Smooth muscle cell (in vitro differentiated cells): ENCODE data around the gene A1CF. TPM values are rescaled to one million over a fixed set of nuclear protein-coding genes. Genes with fewer than 3 reads are reported as not detected.

Source experiments
- DNase-seq: peaks from one replicate; lab custom pipeline; 2025; ENCODE audit not compliant: unreplicated experiment; lab: John Stamatoyannopoulos, UW
- H2AFZ ChIP-seq: fragments of 200-600 bp; sonication (generic); 2 replicates; pipeline ENCODE4 v1.6.0; 2016; ENCODE audit warnings: antibody characterized with exemption, low read depth, mild to moderate bottlenecking
- H3F3A ChIP-seq: fragments of 200-600 bp; sonication (generic); 2 replicates; pipeline ENCODE4 v1.6.0; 2017; ENCODE audit warnings: antibody characterized with exemption, low read depth
- H3K27ac ChIP-seq: fragments of 200-600 bp; sonication (generic); 2 replicates; pipeline ENCODE4 v1.5.1; 2016; ENCODE audit warnings: low read depth, mild to moderate bottlenecking
- H3K27me3 ChIP-seq: fragments of 200-600 bp; sonication (generic); 2 replicates; pipeline ENCODE4 v1.6.1; 2016; ENCODE audit warnings: low read depth, mild to moderate bottlenecking
- H3K36me3 ChIP-seq: fragments of 200-600 bp; sonication (generic); 2 replicates; pipeline ENCODE4 v1.5.1; 2016; ENCODE audit warnings: low read depth
- H3K4me1 ChIP-seq: fragments of 200-600 bp; sonication (generic); 2 replicates; pipeline ENCODE4 v1.5.1; 2016; ENCODE audit warnings: low read depth
- H3K4me2 ChIP-seq: fragments of 200-600 bp; sonication (generic); 2 replicates; pipeline ENCODE4 v1.6.0; 2016; ENCODE audit warnings: mild to moderate bottlenecking
- H3K4me3 ChIP-seq: fragments of 200-600 bp; sonication (generic); 2 replicates; pipeline ENCODE4 v1.5.1; 2016; ENCODE audit warnings: mild to moderate bottlenecking
- H3K79me2 ChIP-seq: fragments of 200-600 bp; sonication (generic); 2 replicates; pipeline ENCODE4 v1.6.0; 2016; ENCODE audit warnings: low read depth, mild to moderate bottlenecking
- H3K9ac ChIP-seq: fragments of 200-600 bp; sonication (generic); 2 replicates; pipeline ENCODE4 v1.6.0; 2016; ENCODE audit warnings: low read depth
- H3K9me3 ChIP-seq: fragments of 200-600 bp; sonication (generic); replicated peaks from 2 replicates; pipeline ENCODE4 v1.5.1; 2016; ENCODE audit warnings: low read depth
- H4K20me1 ChIP-seq: fragments of 200-600 bp; sonication (generic); 2 replicates; pipeline ENCODE4 v1.6.0; 2016; ENCODE audit warnings: low read depth
- CTCF ChIP-seq: fragments of 200-600 bp; sonication (generic); IDR thresholded peaks from 2 replicates; pipeline ENCODE4 v1.5.1; 2017; ENCODE audit warnings: borderline replicate concordance, mild to moderate bottlenecking, antibody characterized with exemption; ENCODE audit not compliant: insufficient read depth, poor library complexity, severe bottlenecking
- WGBS: methylation state at CpG from one replicate; pipeline ENCODE4 v1.1.7; 2016; ENCODE audit warnings: low lambda C conversion rate; 5-methylcytosine and 5-hydroxymethylcytosine counted together
- polyA plus RNA-seq: library from polyadenylated mRNA; unstranded; fragments of >200 nt; fragmentation: Nextera tagmentation; extraction: Ambion mirVana; gene quantifications from 2 replicates; pipeline ENCODE4 v1.2.1, GENCODE V29; 2016
- total RNA-seq: library from RNA; depleted of rRNA; stranded (reverse); fragments of >200 nt; gene quantifications from 2 replicates; pipeline ENCODE4 v1.2.3, GENCODE V29; 2014

Gene A1CF
- total and polyA plus RNA-seq, 2 experiments from 2014 or later, result not detected

- Histone ChIP-seq H3K4me1 (peaks cover 14% of the 10 kb centered on the region), H3F3A (no peaks in the 10 kb centered on the region), H3K36me3 (no peaks in the 10 kb centered on the region), H4K20me1 (no peaks in the 10 kb centered on the region), H3K9ac (no peak overlapping the region), H3K27me3 (no peaks in the 10 kb centered on the region), H2AFZ (no peak overlapping the region), H3K4me3 (no peak overlapping the region), H3K27ac (no peak overlapping the region), H3K9me3 (no peaks in the 10 kb centered on the region), H3K79me2 (no peaks in the 10 kb centered on the region), H3K4me2 (no peak overlapping the region)
- no peak for TF ChIP-seq CTCF
- no peak for DNase-seq
- 65% methylated on average over 2 of the region's 2 CpGs for WGBS
These were observed 79.3 kb downstream of the A1CF start for GRCh38 chr10:50805981-50806622.

DNA sequence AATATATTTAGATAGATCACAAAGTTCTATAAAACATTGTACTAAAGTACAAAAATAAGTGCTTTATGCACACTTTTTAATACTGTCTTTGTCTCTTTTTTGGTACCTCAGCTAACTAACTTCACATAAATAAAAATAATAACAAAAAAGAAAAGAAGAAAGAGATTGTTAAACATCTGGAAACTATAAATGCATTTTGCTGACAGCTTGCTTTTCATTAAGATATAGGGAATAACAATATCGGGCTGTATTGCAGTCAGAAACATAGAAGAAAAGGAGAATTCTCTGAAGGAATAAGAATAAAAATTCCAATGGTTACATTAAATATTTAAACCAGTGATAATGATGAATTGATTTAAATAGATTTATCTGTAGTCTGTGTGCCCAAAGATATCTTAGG, 85.8 kb downstream of the A1CF start:
- whole genome bisulfite sequencing, result 90% methylated on average over 1 of the region's 1 CpG
- Histone ChIP-seq H3K27ac (no peak overlapping the region), H4K20me1 (no peaks in the 10 kb centered on the region), H3K9me3 (no peaks in the 10 kb centered on the region), H3K79me2 (no peaks in the 10 kb centered on the region), H3K9ac (no peak overlapping the region), H3K27me3 (no peaks in the 10 kb centered on the region), H3K36me3 (no peaks in the 10 kb centered on the region), H3F3A (no peaks in the 10 kb centered on the region), H3K4me2 (no peak overlapping the region), H3K4me3 (no peak overlapping the region), H2AFZ (no peak overlapping the region), H3K4me1 (no peaks in the 10 kb centered on the region)
- no peak for TF ChIP-seq CTCF
- no peak for DNase-seq

DNA sequence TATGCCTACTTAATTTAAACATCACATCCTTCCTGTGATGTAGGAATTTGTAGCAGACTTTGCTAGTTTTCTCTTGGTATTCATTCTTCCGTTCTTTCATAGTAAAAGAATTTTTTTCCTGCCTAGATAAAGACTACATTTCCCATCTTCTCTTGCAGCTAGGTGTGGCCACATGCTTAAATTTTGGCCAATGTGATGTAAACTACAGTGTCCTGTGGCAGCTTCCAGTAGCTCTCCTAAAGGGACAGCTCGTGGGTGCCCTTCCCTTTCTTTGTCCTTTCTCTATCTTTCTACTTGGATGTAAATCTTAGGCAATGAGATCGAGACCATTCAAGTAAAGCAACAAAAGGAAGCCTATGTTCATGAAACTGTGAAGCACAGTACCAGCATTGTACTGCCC, 87.1 kb downstream of the A1CF start:
- Histone ChIP-seq H3K27ac (no peak overlapping the region), H3K79me2 (no peaks in the 10 kb centered on the region), H3K4me1 (no peaks in the 10 kb centered on the region), H3F3A (no peaks in the 10 kb centered on the region), H3K9ac (no peak overlapping the region), H3K36me3 (no peaks in the 10 kb centered on the region), H3K27me3 (no peaks in the 10 kb centered on the region), H2AFZ (no peak overlapping the region), H3K9me3 (no peaks in the 10 kb centered on the region), H3K4me3 (no peak overlapping the region), H4K20me1 (no peaks in the 10 kb centered on the region), H3K4me2 (no peak overlapping the region)
- DNase-seq, result no peak
- no peak for TF ChIP-seq CTCF
- 81% methylated on average over 3 of the region's 3 CpGs for WGBS

DNA sequence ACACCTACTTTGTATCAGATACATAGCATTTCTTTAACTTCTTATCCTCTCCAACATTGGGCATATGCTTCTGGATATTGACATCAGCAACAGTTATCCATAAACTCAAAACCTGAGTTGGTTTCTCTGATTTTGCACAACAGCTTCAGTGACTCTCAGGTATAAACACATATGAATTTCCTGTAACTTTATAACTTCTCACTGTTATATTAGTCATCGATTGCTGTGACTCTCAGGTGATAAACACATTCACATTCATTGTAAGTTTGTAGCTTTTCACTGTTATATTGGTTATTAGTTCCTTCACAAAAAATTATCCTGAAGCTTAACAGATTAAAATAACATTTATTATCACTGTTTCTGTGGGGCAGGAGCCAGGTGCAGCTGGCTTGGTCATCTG, 88.7 kb downstream of the A1CF start:
- H3K4me2 ChIP-seq, result no peak overlapping the region
- no peaks in the 10 kb centered on the region for H3F3A ChIP-seq
- no peak overlapping the region for H3K9ac ChIP-seq
- H3K27me3 ChIP-seq, result no peaks in the 10 kb centered on the region
- H4K20me1 ChIP-seq, result no peaks in the 10 kb centered on the region
- no peak overlapping the region for H3K27ac ChIP-seq
- H3K4me1 ChIP-seq, result no peaks in the 10 kb centered on the region
- H2AFZ ChIP-seq, result no peak overlapping the region
- TF ChIP-seq CTCF, result no peak
- no peak overlapping the region for H3K4me3 ChIP-seq
- 91% methylated on average over 1 of the region's 1 CpG for WGBS
- no peaks in the 10 kb centered on the region for H3K79me2 ChIP-seq
- no peaks in the 10 kb centered on the region for H3K9me3 ChIP-seq
- DNase-seq, result no peak
- H3K36me3 ChIP-seq, result no peaks in the 10 kb centered on the region
